K562 (cell line): ENCODE measurements around the gene AGAP1.

ENCODE experiments used
- CC2D1A ChIP-seq: fragments of 450-650 bp; IDR thresholded peaks from 2 replicates; pipeline ENCODE4 v1.6.1; 2017; ENCODE audit warnings: mild to moderate bottlenecking
- TF ChIP-seq, protein P1 (sequence below), 2 experiments: fragments of 450-650 bp; formaldehyde crosslinking in 1 of 2; IDR thresholded peaks; 2 replicates each; pipeline versions ENCODE4 v1.4.0 to v1.6.1; 2014 to 2020; ENCODE audit warnings: mild to moderate bottlenecking in 2 of 2, borderline replicate concordance in 1 of 2, low read depth in 1 of 2
- TF ChIP-seq, protein P2 (sequence below): sonication (generic); formaldehyde crosslinking; IDR thresholded peaks from 2 replicates; pipeline ENCODE4 v1.9.0; 2022; ENCODE audit warnings: mild to moderate bottlenecking, missing genetic modification reagents
- TF ChIP-seq, protein P3 (sequence below), 3 experiments: IDR thresholded peaks in 2 of 3; conservative IDR thresholded peaks in 1 of 3; 2 replicates each; pipeline ENCODE4 v1.5.1; 2011 to 2012; ENCODE audit warnings: low read length in 3 of 3, mild to moderate bottlenecking in 3 of 3, control low read depth in 2 of 3, improper control_type of control experiment in 1 of 3, inconsistent platforms in 1 of 3, low read depth in 1 of 3, mixed read lengths in 1 of 3, moderate library complexity in 1 of 3; ENCODE audit not compliant: insufficient read depth in 2 of 3

DNA sequence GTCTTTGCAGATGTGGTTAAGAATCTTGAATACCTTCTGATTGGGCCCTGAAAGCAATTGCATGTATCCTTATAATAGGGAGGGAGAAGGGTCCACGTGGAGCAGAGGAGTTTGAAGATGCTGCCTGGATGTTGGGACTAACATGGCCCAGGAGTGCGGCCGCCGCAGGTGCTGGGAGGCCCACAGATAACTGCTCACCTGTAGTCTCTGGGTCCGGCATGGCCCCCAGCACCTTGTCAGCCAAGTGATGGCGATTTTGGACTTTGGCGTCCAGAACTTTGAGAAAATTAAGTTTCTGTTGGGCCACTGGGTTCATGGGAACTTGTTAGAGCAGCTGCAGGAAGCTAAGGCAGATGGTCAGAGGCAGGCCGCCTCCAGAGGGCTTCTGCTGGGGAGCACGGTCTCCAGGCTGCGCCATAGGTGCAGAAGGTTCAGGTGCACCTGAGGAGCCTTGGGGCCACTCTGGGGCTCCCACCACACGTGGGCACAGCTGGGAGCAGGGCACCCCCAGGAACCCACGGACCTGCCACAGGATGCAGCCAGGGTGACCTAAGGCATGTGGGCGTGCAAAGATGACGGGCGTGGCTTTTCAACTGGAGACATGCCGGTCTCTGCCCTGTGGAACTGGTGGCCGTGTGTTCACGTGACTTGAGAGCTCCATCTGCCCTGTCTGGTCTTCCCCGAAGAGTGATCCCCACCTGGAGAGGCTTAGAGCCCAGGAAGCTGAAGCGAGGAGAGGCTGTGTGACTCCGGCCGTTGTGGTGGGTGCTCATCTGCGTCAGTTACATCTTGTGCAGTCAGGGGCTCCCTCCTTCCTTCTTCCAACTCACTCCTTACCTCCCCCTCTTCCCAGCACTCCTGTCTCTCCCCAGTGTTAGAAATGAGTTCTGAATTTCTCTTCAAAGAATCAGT is 277.3 kb downstream of the AGAP1 start:
- TF ChIP-seq, protein P1, sequence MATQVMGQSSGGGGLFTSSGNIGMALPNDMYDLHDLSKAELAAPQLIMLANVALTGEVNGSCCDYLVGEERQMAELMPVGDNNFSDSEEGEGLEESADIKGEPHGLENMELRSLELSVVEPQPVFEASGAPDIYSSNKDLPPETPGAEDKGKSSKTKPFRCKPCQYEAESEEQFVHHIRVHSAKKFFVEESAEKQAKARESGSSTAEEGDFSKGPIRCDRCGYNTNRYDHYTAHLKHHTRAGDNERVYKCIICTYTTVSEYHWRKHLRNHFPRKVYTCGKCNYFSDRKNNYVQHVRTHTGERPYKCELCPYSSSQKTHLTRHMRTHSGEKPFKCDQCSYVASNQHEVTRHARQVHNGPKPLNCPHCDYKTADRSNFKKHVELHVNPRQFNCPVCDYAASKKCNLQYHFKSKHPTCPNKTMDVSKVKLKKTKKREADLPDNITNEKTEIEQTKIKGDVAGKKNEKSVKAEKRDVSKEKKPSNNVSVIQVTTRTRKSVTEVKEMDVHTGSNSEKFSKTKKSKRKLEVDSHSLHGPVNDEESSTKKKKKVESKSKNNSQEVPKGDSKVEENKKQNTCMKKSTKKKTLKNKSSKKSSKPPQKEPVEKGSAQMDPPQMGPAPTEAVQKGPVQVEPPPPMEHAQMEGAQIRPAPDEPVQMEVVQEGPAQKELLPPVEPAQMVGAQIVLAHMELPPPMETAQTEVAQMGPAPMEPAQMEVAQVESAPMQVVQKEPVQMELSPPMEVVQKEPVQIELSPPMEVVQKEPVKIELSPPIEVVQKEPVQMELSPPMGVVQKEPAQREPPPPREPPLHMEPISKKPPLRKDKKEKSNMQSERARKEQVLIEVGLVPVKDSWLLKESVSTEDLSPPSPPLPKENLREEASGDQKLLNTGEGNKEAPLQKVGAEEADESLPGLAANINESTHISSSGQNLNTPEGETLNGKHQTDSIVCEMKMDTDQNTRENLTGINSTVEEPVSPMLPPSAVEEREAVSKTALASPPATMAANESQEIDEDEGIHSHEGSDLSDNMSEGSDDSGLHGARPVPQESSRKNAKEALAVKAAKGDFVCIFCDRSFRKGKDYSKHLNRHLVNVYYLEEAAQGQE (IDR thresholded peaks at IDR 0.05; ENCODE audit: borderline replicate concordance), result no peak
- TF ChIP-seq, protein P1 (CRISPR knock-in tag; IDR thresholded peaks at IDR 0.05; ENCODE audit: low read depth), result no peak
- TF ChIP-seq CC2D1A, result no peak
- TF ChIP-seq, protein P2, sequence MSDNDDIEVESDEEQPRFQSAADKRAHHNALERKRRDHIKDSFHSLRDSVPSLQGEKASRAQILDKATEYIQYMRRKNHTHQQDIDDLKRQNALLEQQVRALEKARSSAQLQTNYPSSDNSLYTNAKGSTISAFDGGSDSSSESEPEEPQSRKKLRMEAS (CRISPR knock-in tag), result no peak
- TF ChIP-seq, protein P3, sequence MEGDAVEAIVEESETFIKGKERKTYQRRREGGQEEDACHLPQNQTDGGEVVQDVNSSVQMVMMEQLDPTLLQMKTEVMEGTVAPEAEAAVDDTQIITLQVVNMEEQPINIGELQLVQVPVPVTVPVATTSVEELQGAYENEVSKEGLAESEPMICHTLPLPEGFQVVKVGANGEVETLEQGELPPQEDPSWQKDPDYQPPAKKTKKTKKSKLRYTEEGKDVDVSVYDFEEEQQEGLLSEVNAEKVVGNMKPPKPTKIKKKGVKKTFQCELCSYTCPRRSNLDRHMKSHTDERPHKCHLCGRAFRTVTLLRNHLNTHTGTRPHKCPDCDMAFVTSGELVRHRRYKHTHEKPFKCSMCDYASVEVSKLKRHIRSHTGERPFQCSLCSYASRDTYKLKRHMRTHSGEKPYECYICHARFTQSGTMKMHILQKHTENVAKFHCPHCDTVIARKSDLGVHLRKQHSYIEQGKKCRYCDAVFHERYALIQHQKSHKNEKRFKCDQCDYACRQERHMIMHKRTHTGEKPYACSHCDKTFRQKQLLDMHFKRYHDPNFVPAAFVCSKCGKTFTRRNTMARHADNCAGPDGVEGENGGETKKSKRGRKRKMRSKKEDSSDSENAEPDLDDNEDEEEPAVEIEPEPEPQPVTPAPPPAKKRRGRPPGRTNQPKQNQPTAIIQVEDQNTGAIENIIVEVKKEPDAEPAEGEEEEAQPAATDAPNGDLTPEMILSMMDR (IDR thresholded peaks at IDR 0.05 in 2 of 3, conservative IDR thresholded peaks at IDR 0.05 in 1 of 3; ENCODE audit: insufficient read depth in 2 of 3, low read depth in 1 of 3, low read length in 3 of 3), result no peak
